Endothelial cell of umbilical vein (primary cell): ENCODE measurements around the gene PDS5B. TPM values are rescaled to one million over a fixed set of nuclear protein-coding genes. Genes with fewer than 3 reads are reported as not detected.

Experiments
- BruUV-seq: library from RNA; stranded (reverse); fragments of 400-500 nt; replicated peaks from 2 replicates; lab custom pipeline; 2021; lab: Mats Ljungman, UMichigan
- CTCF ChIA-PET: fragments of 300-600, 350-600 bp; sonication (Branson Sonifier 250); formaldehyde crosslinking; loops from one replicate; lab custom pipeline; 2021; ENCODE audit warnings: antibody characterized with exemption, inconsistent platforms; lab: Charles Lee
- POLR2A ChIA-PET: fragments of 300-600, 350-600 bp; sonication (Branson Sonifier 250); formaldehyde crosslinking; loops from one replicate; lab custom pipeline; 2021; ENCODE audit warnings: antibody characterized with exemption, inconsistent platforms; lab: Charles Lee
- DNase-seq: peaks from one replicate; pipeline ENCODE4 v3.0.0-alpha.2; 2011; ENCODE audit warnings: low read depth, low spot score
- FAIRE-seq: peaks from 2 replicates; lab custom pipeline; 2011; peaks lifted over from hg19 to GRCh38; lab: Jason Lieb, UNC
- H2AFZ ChIP-seq: 2 replicates; pipeline ENCODE4 v1.6.0; 2012; ENCODE audit warnings: low read depth, low read length, control low read depth, inconsistent platforms
- H3K27ac ChIP-seq: 2 replicates; pipeline ENCODE4 v1.5.1; 2011; ENCODE audit warnings: low read depth, mild to moderate bottlenecking, control low read depth, low read length, moderate library complexity; ENCODE audit not compliant: insufficient read depth
- H3K27me3 ChIP-seq, 2 experiments: 2 replicates each; pipeline versions ENCODE4 v1.6.0 to v1.6.1; 2011; ENCODE audit warnings: low read length in 2 of 2, mixed read lengths in 1 of 2; ENCODE audit not compliant: control insufficient read depth in 2 of 2, insufficient read depth in 2 of 2
- H3K36me3 ChIP-seq, 2 experiments: 2 replicates in 1 of 2; 3 replicates in 1 of 2; pipeline ENCODE4 v1.5.1; 2011; ENCODE audit warnings: low read length in 2 of 2, mild to moderate bottlenecking in 1 of 2, moderate library complexity in 1 of 2; ENCODE audit not compliant: control insufficient read depth in 2 of 2, insufficient read depth in 2 of 2; ENCODE audit errors: extremely low read depth in 1 of 2
- H3K4me1 ChIP-seq: 3 replicates; pipeline ENCODE4 v1.5.1; 2011; ENCODE audit warnings: mild to moderate bottlenecking, low read length; ENCODE audit not compliant: control insufficient read depth, insufficient read depth; ENCODE audit errors: extremely low read depth
- H3K4me2 ChIP-seq: 2 replicates; pipeline ENCODE4 v1.6.1; 2011; ENCODE audit warnings: low read length, control low read depth, mixed read lengths; ENCODE audit not compliant: insufficient read depth
- H3K4me3 ChIP-seq, 3 experiments: fragments of 200-600 bp in 1 of 3; sonication (generic), shearing (Covaris generic) in 1 of 3; replicated peaks in 1 of 3; 2 replicates each; pipeline ENCODE4 v1.5.1; 2011 to 2016; ENCODE audit warnings: control low read depth in 3 of 3, low read length in 3 of 3, mild to moderate bottlenecking in 2 of 3, inconsistent platforms in 1 of 3, low read depth in 1 of 3, moderate library complexity in 1 of 3; ENCODE audit not compliant: insufficient read depth in 1 of 3
- H3K79me2 ChIP-seq: 2 replicates; pipeline ENCODE4 v1.6.0; 2012; ENCODE audit warnings: low read length, inconsistent platforms; ENCODE audit not compliant: control insufficient read depth, insufficient read depth
- H3K9ac ChIP-seq: replicated peaks from 2 replicates; pipeline ENCODE3; 2011; ENCODE audit warnings: low read length, control low read depth; ENCODE audit not compliant: insufficient read depth; ENCODE audit errors: extremely low read depth
- H3K9me1 ChIP-seq: replicated peaks from 3 replicates; pipeline ENCODE4 v1.6.0; 2011; ENCODE audit warnings: mild to moderate bottlenecking, low read length; ENCODE audit not compliant: control insufficient read depth, insufficient read depth; ENCODE audit errors: extremely low read depth
- H3K9me3 ChIP-seq: replicated peaks from 2 replicates; pipeline ENCODE4 v1.5.1; 2012; ENCODE audit warnings: low read length, inconsistent platforms; ENCODE audit not compliant: control insufficient read depth, insufficient read depth
- H4K20me1 ChIP-seq: replicated peaks from 2 replicates; pipeline ENCODE3; 2011; ENCODE audit warnings: mild to moderate bottlenecking, low read length; ENCODE audit not compliant: control insufficient read depth, insufficient read depth; ENCODE audit errors: extremely low read depth
- CTCF ChIP-seq, 2 donors: IDR thresholded peaks; 1 replicate in 1 of 2; 2 replicates in 1 of 2; pipeline ENCODE4 v1.5.1; 2011; ENCODE audit warnings: low read length in 2 of 2, mild to moderate bottlenecking in 2 of 2, moderate library complexity in 2 of 2, control low read depth in 1 of 2, inconsistent platforms in 1 of 2, low read depth in 1 of 2; ENCODE audit not compliant: insufficient read depth in 1 of 2; ENCODE audit errors: extremely low read depth in 1 of 2
- FOS ChIP-seq: IDR thresholded peaks from 2 replicates; pipeline ENCODE4 v1.6.1; 2011; ENCODE audit warnings: mild to moderate bottlenecking, low read length, moderate library complexity, borderline replicate concordance; ENCODE audit not compliant: insufficient read depth
- GATA2 ChIP-seq: IDR thresholded peaks from 2 replicates; pipeline ENCODE4 v1.7.0; 2011; ENCODE audit warnings: low read depth, mild to moderate bottlenecking, moderate library complexity, mixed read lengths, low read length; ENCODE audit not compliant: insufficient read length, insufficient read depth
- POLR2AphosphoS5 ChIP-seq: IDR thresholded peaks from 2 replicates; pipeline ENCODE4 v1.6.1; 2012; ENCODE audit warnings: low read depth, mild to moderate bottlenecking, control low read depth, low read length, moderate library complexity; ENCODE audit not compliant: insufficient read depth
- dilution Hi-C: fragments of 300-500 bp; cut with MboI; formaldehyde crosslinking; loops from one replicate; pipeline ENCODE4 v1.15.0; 2019; ENCODE audit warnings: low sequenced_read_pairs; ENCODE audit not compliant: extremely low pct_ligation_motif_present
- intact Hi-C: fragments of 100-400 bp; cut with micrococcal nuclease; formaldehyde crosslinking; loops from one replicate; pipeline ENCODE4 v1.10.0; 2022
- polyA plus RNA-seq, 4 experiments: library from polyadenylated mRNA; depleted of rRNA in 3 of 4; stranded (reverse) in 3 of 4; unstranded in 1 of 4; fragments of >200 nt; gene quantifications; 2 replicates each; pipeline versions ENCODE4 v1.2.1 to v1.2.3, GENCODE V29; 2011 to 2012; ENCODE audit warnings: missing spikeins in 1 of 4
- total RNA-seq: library from RNA; stranded (reverse); gene quantifications from 2 replicates; pipeline ENCODE4 v1.2.3, GENCODE V29; 2021

PDS5B gene
- total and polyA plus RNA-seq, 2 donors (not counting 3 experiments of a cell fraction or from before 2014, with no cell fraction given), result 3.9 to 40.3 TPM

- FAIRE-seq (no peak), DNase-seq (peak; percentile 6)
- ChIA-PET CTCF (interaction anchor here (1.3 kb wide), 1 partner anchor 48 kb away, joined by 3 read pairs; no protein-coding TSS in a partner anchor), POLR2A (interaction anchor here (0.7 kb wide), 1 partner anchor 23 kb away, joined by 3 read pairs; no protein-coding TSS in a partner anchor)
- Histone ChIP-seq H3K27me3 (peaks cover 3% of the 10 kb centered on the region in 2 experiments), H3K36me3 (peaks cover 2 to 17% of the 10 kb centered on the region in 2 experiments), H3K79me2 (peaks cover 53% of the 10 kb centered on the region), H3K9me3 (no peaks in the 10 kb centered on the region), H4K20me1 (peaks cover 4% of the 10 kb centered on the region), H3K4me1 (peaks cover 19% of the 10 kb centered on the region), H2AFZ (peak overlapping the region; percentile 58), H3K9ac (peak overlapping the region; percentile 98), H3K9me1 (no peaks in the 10 kb centered on the region), H3K27ac (peak overlapping the region; percentile 84), H3K4me2 (peak overlapping the region; percentile 94), H3K4me3 (peak overlapping the region; percentile 75 to 94 (median 83))
- dilution Hi-C loops, result no loop called here
- BruUV-seq, result no TSS peak
- intact Hi-C loops, result loop anchor here (1.0 to 10.0 kb wide), 5 partner anchors 49 to 1005 kb away; partner anchors contain the start of genes BRCA2, N4BP2L1, PDS5B and ZAR1L
- TF ChIP-seq GATA2, result no peak
- TF ChIP-seq POLR2AphosphoS5, result no peak
- TF ChIP-seq CTCF (IDR thresholded peaks at IDR 0.05; ENCODE audit: extremely low read depth in 1 of 2, insufficient read depth in 1 of 2, low read depth in 1 of 2, low read length in 2 of 2), result no peak
- TF ChIP-seq FOS, result no peak
Observed at GRCh38 chr13:32537580-32538142, 48.6 kb upstream of the PDS5B start.
